H7 (cell line): Measurements from ENCODE around the gene GNG4. TPM values are rescaled to one million over a fixed set of nuclear protein-coding genes. Genes with fewer than 3 reads are reported as not detected.
"Not testable (repeated sequence)": the region's sequence is repeated elsewhere in the genome, so short reads cannot be mapped to it uniquely, and the experiment has no call there.

Experiments used
- DNase-seq: peaks from one replicate; pipeline ENCODE4 v3.0.0; 2012
- H3K27me3 ChIP-seq: 2 replicates; pipeline ENCODE4 v1.6.0; 2011; ENCODE audit warnings: mild to moderate bottlenecking, low read length; ENCODE audit not compliant: control insufficient read depth, insufficient read depth
- H3K36me3 ChIP-seq: replicated peaks from 2 replicates; pipeline ENCODE4 v1.5.1; 2011; ENCODE audit warnings: low read length; ENCODE audit not compliant: control insufficient read depth, insufficient read depth
- H3K4me3 ChIP-seq: 2 replicates; pipeline ENCODE4 v1.5.1; 2011; ENCODE audit warnings: low read depth, mild to moderate bottlenecking, control low read depth, low read length, moderate library complexity; ENCODE audit not compliant: insufficient read depth
- total RNA-seq: library from RNA; depleted of rRNA; stranded (reverse); fragments of >200 nt; shearing (Covaris generic); gene quantifications from 2 replicates; pipeline ENCODE4 v1.2.3, GENCODE V29; 2014

GNG4 gene
- total RNA-seq, 1 experiment from 2014 or later = 39.0 TPM

DNA sequence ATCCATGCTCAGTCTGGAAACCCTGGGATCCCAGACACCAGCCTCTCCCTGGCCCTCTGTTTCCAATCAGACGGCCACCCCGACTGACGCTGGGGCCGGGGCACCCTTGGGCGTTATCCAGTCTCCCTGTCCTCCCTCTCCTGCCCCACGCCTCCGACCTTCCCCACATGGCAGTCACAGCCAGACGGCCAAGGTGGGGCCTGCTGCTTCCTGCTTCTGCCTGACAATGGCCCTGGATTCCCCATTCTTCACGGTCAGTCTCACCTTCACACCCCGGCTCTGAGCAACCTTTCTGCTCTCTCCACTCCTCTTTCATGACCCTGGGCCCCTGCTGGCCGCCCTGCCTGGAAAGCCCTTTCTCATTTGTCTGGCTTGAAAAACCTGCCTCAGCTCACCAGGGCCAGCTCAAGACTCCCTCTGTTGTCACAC is 6.6 kb downstream of the GNG4 start:
- Histone ChIP-seq H3K27me3 (peaks cover under 1% of the 10 kb centered on the region; the same call in 1 of the 2 replicates), H3K36me3 (no peaks in the 10 kb centered on the region), H3K4me3 (no peak overlapping the region)
- peak; percentile 80 for DNase-seq

DNA sequence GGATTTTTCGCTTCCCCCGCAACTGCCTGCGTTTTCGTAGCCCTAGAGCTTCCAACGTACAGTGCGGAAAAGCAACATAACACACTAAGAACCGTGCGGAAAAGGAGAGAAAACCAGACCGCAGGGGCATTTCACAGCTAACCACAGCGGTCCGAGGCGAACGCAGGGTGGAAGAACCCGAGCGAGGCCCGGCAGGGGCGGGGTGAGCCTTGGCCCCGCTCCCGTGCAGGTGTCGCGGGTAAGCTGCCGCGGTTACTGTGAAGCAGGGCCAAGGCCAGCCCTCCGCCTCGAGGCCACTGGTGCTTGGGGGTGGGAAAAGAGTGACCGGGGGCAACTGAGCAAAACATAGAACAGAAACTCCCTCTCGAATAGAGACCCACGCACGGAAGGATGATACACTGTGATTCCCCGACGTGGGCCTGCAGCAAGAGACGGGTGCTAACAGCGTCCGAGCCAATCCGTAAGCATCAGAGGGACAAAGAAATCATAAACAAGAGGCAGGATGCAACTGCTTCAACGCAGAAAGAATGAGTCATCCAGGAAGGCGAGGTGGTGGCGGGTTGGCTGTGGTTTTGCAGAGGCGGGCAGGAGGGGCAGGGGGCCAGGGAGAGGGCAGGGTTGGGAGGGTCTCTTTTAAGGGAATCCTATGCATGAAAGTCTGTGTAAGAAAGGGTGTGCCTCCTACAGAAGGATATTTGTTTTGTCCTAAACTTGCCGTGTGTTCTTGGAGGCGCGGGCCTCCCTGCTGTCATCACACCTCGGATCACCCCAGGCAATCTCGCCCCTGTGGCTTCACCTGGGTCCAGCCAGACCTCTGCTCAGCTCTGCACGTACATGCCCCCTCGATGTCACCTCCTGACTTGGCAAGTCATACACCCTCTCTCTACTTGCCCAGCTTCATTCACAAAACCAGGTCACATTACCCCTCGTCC is 7.3 kb downstream of the GNG4 start:
- Histone ChIP-seq H3K36me3 (no peaks in the 10 kb centered on the region), H3K4me3 (no peak overlapping the region)
- peak; percentile 81 for DNase-seq

GRCh38 chr1:235640580-235640979 is 9.0 kb downstream of the GNG4 start:
- no peak for DNase-seq
- no peaks in the 10 kb centered on the region for H3K36me3 ChIP-seq
- H3K4me3 ChIP-seq = no peak overlapping the region
- H3K27me3 ChIP-seq = no peaks in the 10 kb centered on the region

More for the DNA sequence above, 7.3 kb downstream of the GNG4 start:
- no peaks in the 10 kb centered on the region for H3K27me3 ChIP-seq

GRCh38 chr1:235639226-235640205 is 10.1 kb downstream of the GNG4 start:
- no peak overlapping the region for H3K4me3 ChIP-seq
- no peaks in the 10 kb centered on the region for H3K36me3 ChIP-seq
- H3K27me3 ChIP-seq = no peaks in the 10 kb centered on the region
- DNase-seq = no peak

DNA sequence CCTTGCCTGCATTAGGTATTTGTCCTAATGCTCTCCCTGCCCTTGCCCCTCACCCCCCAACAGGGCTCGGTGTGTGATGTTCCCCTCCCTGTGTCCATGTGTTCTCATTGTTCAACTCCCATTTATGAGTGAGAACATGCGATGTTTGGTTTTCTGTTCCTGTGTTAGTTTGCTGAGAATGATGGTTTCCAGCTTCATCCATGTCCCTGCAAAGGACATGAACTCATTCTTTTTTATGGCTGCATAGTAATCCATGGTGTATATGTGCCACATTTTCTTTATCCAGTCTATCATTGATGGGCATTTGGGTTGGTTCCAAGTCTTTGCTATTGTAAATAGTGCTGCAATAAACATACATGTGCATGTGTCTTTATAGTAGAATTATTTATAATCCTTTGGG is 11.0 kb downstream of the GNG4 start:
- H3K27me3 ChIP-seq, DNase-seq, H3K36me3 ChIP-seq, H3K4me3 ChIP-seq: not testable (repeated sequence)

DNA sequence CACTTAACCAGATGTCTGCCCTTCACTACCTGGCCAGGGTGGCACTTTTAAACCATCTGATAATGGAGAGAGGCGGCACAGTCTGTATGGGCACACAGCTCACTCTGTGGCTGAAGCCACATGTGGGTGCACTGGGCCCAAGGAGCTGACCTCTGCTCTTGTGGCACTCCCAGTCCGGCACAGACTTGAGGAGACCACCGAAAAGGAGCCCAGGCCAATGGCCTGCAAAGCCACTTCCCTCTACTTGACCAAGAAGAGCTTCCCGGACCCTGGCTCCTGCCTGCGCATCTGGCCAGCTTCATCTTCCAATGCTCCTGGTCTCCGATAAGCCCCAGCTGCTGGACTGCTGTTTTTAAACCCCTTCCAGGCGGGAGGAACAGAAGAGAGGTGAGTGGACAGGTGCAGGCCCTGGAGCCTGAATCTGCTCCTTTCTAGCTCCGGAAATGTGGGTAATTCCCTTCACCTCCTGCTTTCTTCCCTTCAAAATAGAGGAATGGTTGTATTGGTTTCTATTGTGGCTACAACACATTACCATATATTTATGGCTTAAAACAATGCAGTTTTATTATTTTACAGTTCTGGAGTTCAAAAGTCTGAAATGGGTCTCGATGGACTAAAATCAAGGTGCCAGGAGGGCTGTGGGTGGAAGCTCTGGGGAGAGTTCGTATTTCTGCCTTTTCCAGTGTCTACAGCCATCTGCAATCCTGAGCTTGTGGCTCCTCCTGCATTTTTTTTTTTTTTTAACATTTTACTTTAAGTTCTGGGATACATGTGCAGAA is 11.6 kb downstream of the GNG4 start:
- Histone ChIP-seq H3K36me3 (no peaks in the 10 kb centered on the region), H3K27me3 (no peaks in the 10 kb centered on the region), H3K4me3 (no peak overlapping the region)
- DNase-seq = no peak

GRCh38 chr1:235635938-235636662 is 13.5 kb downstream of the GNG4 start:
- Histone ChIP-seq H3K4me3 (no peak overlapping the region), H3K27me3 (no peaks in the 10 kb centered on the region), H3K36me3 (no peaks in the 10 kb centered on the region)
- DNase-seq = no peak

DNA sequence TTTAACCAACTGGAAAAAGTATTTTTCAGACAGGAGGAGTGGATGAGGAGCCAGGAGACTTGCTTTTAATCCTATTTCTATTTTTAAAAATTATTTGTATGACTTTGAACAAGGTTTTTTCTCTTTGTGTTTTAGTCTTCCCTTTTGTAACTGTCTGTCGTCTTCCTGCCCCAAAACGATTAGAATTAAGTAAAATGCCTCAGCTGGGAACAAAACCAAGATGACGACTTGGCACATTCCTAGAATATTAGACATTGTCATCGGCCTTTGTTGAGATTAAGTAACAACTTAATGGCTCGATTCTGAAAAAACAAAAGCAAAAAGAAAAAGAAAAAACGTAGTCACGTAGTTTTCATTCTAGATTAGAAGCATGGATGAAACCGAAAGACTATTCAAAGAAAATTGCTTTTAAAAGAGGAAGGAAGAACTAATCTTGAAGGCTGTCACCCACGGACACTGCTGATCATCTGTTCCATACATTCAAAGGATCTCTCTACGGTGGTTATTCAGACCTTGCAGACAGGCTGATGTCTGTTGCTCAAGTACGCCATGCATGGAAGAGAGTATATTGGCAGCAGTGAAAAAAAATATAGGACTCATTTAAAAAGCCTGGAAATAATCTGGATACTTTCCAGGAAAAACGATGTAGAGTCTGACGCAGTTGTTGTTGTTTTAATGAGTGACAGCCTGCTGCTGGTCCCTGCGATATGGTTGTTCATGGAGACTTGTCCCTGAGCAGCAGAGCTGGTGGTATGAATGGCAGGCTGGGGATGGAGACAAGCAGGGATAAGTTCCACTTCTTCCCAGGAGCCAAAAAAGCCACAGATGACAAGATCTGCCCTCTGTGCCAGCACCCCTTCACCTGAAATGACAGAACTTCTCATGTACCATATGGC is 16.8 kb downstream of the GNG4 start:
- Histone ChIP-seq H3K4me3 (no peak overlapping the region), H3K27me3 (no peaks in the 10 kb centered on the region)

GRCh38 chr1:235631816-235632215 is 17.8 kb downstream of the GNG4 start:
- Histone ChIP-seq H3K27me3 (no peaks in the 10 kb centered on the region), H3K4me3 (no peak overlapping the region), H3K36me3 (no peaks in the 10 kb centered on the region)
- no peak for DNase-seq

More for the DNA sequence above, 16.8 kb downstream of the GNG4 start:
- H3K36me3 ChIP-seq = no peaks in the 10 kb centered on the region
- DNase-seq = no peak

DNA sequence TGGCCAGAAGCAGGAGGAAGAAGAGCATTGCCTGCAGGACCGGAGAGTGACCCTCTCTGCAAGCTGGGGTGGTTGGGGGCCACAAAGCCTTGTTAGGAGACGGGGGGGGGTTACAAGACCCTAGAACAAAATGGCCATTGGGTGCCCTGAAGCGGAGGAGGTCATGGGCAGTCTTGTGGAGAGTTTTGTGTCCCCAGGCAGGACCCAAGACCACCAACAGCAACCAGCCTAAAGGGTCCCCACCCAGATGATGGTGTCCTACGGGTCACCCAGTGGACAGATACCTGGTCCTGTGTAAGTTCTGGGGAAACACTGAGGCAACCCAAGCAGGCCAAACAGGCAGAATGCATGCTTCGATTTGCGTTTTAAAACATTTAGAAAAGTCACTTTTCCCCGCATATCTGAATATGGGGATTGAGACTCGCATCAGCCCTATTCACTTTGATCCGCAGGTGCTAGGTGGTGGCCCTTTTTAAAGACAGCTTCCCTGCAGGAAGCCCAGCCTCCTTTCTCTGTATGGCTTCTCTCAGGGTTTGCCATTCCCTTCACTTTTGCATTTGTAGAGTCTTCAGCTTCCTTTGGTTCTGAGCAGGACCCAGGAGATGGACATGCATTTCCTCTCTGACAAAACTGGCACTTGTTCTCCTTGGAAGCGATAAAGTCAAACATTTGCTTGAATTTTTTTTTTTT is 21.1 kb downstream of the GNG4 start:
- H3K27me3 ChIP-seq = no peaks in the 10 kb centered on the region
- no peaks in the 10 kb centered on the region for H3K36me3 ChIP-seq
- no peak overlapping the region for H3K4me3 ChIP-seq
- no peak for DNase-seq

GRCh38 chr1:235625831-235626230 is 23.8 kb downstream of the GNG4 start:
- Histone ChIP-seq H3K27me3 (no peaks in the 10 kb centered on the region), H3K4me3 (no peak overlapping the region), H3K36me3 (no peaks in the 10 kb centered on the region)
- DNase-seq = no peak

DNA sequence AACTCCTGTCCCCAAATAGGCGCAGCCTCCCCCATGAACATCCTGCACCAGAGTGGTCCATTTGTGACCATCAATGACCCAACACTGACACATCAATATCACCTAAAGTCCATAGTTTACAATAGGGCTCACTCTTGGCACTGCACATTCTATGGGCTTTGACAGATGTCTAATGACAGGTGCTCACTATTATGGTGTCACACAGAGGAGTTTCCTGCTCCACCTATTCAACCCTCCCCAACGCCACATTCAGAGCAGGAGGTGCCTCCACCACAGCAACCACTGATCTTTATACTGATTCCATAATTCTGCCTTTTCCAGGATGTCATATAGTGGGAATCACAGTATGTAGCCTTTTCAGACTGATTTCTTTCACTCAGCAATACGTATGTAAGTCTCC is 24.2 kb downstream of the GNG4 start:
- DNase-seq = no peak
- no peaks in the 10 kb centered on the region for H3K27me3 ChIP-seq
- no peak overlapping the region for H3K4me3 ChIP-seq
- H3K36me3 ChIP-seq = no peaks in the 10 kb centered on the region
